HepG2 (cell line): ENCODE measurements around the gene NRSN2. TPM values are rescaled to one million over a fixed set of nuclear protein-coding genes. Genes with fewer than 3 reads are reported as not detected.

ENCODE experiments used
- JUND ChIP-seq: sonication (generic); formaldehyde crosslinking; IDR thresholded peaks from 2 replicates; pipeline ENCODE4 v1.8.0; 2022; ENCODE audit warnings: mild to moderate bottlenecking, missing genetic modification reagents
- PAWR ChIP-seq: sonication (generic); formaldehyde crosslinking; IDR thresholded peaks from 2 replicates; pipeline ENCODE4 v1.4.0; 2020; ENCODE audit warnings: missing genetic modification reagents, mild to moderate bottlenecking, borderline replicate concordance
- PRMT3 ChIP-seq: sonication (generic); formaldehyde crosslinking; IDR thresholded peaks from 2 replicates; pipeline ENCODE4 v1.8.1; 2022; ENCODE audit warnings: low read depth, mild to moderate bottlenecking, moderate library complexity, missing genetic modification reagents, borderline replicate concordance
- SIX4 ChIP-seq: sonication (generic); formaldehyde crosslinking; IDR thresholded peaks from 2 replicates; pipeline ENCODE4 v1.4.0; 2020; ENCODE audit warnings: missing genetic modification reagents
- SOX13 ChIP-seq, 3 experiments: fragments of 450-650 bp in 1 of 3; sonication (generic) in 1 of 3; formaldehyde crosslinking in 1 of 3; IDR thresholded peaks in 2 of 3; conservative IDR thresholded peaks in 1 of 3; 2 replicates each; pipeline versions ENCODE4 v1.5.0 to v1.6.1; 2016 to 2020; ENCODE audit warnings: antibody characterized with exemption in 1 of 3, mild to moderate bottlenecking in 1 of 3, missing compliant biosample characterization in 1 of 3, missing genetic modification reagents in 1 of 3, moderate library complexity in 1 of 3
- ZFAT ChIP-seq: sonication (generic); formaldehyde crosslinking; conservative IDR thresholded peaks from 2 replicates; pipeline ENCODE4 v1.8.1; 2023; ENCODE audit warnings: missing genetic modification reagents, inconsistent platforms
- ZFP36L2 ChIP-seq: sonication (generic); formaldehyde crosslinking; IDR thresholded peaks from 2 replicates; pipeline ENCODE4 v1.4.0; 2020; ENCODE audit warnings: missing genetic modification reagents
- ZNF30 ChIP-seq: sonication (generic); formaldehyde crosslinking; IDR thresholded peaks from 2 replicates; pipeline ENCODE4 v1.5.0; 2020; ENCODE audit warnings: mild to moderate bottlenecking, missing genetic modification reagents
- ZNF510 ChIP-seq: sonication (generic); formaldehyde crosslinking; IDR thresholded peaks from 2 replicates; pipeline ENCODE4 v1.4.0; 2020; ENCODE audit warnings: low read depth, mild to moderate bottlenecking, missing genetic modification reagents
- polyA plus RNA-seq, 8 experiments: library from polyadenylated mRNA; depleted of rRNA in 3 of 8; stranded (reverse) in 7 of 8; unstranded in 1 of 8; fragments of >200 nt; fragmentation: Illumina TruSeq in 4 of 8; extraction: Trizol in 4 of 8; gene quantifications; 2 replicates each; pipeline versions ENCODE4 v1.2.1 to v1.2.3, GENCODE V29; 2011 to 2016; ENCODE audit warnings: low read depth in 4 of 8, missing spikeins in 1 of 8, mixed read lengths in 1 of 8; ENCODE audit not compliant: insufficient read depth in 1 of 8
- total RNA-seq, 5 experiments: library from RNA; depleted of rRNA; stranded (reverse); fragments of >200 nt; fragmentation: Illumina TruSeq; extraction: Trizol; gene quantifications; 2 replicates each; pipeline ENCODE4 v1.2.3, GENCODE V29; 2016; ENCODE audit warnings: low read depth in 1 of 5
- TF ChIP-seq, protein P1 (sequence below): sonication (generic); formaldehyde crosslinking; IDR thresholded peaks from one replicate; pipeline ENCODE4 v1.5.1; 2020; ENCODE audit warnings: mild to moderate bottlenecking, missing genetic modification reagents; ENCODE audit errors: not compliant biosample characterization
- TF ChIP-seq, protein P2 (sequence below): sonication (generic); formaldehyde crosslinking; IDR thresholded peaks from 2 replicates; pipeline ENCODE4 v1.4.0; 2020; ENCODE audit warnings: missing genetic modification reagents, low read depth, mild to moderate bottlenecking, borderline replicate concordance
- TF ChIP-seq, protein P3 (sequence below): sonication (generic); formaldehyde crosslinking; IDR thresholded peaks from 2 replicates; pipeline ENCODE4 v1.4.0; 2020; ENCODE audit warnings: low read depth, missing genetic modification reagents
- TF ChIP-seq, protein P4 (sequence below): sonication (generic); formaldehyde crosslinking; IDR thresholded peaks from 2 replicates; pipeline ENCODE4 v1.5.0; 2020; ENCODE audit warnings: missing genetic modification reagents, mild to moderate bottlenecking, borderline replicate concordance

NRSN2 gene
- total and polyA plus RNA-seq, 2 of the 13 experiments (the other 11 are each of a cell fraction or from before 2014, with no cell fraction given), result 32.3 to 49.4 TPM

GRCh38 chr20:354298-354977, 7.5 kb downstream of the NRSN2 start (continued):
- TF ChIP-seq, protein P1, sequence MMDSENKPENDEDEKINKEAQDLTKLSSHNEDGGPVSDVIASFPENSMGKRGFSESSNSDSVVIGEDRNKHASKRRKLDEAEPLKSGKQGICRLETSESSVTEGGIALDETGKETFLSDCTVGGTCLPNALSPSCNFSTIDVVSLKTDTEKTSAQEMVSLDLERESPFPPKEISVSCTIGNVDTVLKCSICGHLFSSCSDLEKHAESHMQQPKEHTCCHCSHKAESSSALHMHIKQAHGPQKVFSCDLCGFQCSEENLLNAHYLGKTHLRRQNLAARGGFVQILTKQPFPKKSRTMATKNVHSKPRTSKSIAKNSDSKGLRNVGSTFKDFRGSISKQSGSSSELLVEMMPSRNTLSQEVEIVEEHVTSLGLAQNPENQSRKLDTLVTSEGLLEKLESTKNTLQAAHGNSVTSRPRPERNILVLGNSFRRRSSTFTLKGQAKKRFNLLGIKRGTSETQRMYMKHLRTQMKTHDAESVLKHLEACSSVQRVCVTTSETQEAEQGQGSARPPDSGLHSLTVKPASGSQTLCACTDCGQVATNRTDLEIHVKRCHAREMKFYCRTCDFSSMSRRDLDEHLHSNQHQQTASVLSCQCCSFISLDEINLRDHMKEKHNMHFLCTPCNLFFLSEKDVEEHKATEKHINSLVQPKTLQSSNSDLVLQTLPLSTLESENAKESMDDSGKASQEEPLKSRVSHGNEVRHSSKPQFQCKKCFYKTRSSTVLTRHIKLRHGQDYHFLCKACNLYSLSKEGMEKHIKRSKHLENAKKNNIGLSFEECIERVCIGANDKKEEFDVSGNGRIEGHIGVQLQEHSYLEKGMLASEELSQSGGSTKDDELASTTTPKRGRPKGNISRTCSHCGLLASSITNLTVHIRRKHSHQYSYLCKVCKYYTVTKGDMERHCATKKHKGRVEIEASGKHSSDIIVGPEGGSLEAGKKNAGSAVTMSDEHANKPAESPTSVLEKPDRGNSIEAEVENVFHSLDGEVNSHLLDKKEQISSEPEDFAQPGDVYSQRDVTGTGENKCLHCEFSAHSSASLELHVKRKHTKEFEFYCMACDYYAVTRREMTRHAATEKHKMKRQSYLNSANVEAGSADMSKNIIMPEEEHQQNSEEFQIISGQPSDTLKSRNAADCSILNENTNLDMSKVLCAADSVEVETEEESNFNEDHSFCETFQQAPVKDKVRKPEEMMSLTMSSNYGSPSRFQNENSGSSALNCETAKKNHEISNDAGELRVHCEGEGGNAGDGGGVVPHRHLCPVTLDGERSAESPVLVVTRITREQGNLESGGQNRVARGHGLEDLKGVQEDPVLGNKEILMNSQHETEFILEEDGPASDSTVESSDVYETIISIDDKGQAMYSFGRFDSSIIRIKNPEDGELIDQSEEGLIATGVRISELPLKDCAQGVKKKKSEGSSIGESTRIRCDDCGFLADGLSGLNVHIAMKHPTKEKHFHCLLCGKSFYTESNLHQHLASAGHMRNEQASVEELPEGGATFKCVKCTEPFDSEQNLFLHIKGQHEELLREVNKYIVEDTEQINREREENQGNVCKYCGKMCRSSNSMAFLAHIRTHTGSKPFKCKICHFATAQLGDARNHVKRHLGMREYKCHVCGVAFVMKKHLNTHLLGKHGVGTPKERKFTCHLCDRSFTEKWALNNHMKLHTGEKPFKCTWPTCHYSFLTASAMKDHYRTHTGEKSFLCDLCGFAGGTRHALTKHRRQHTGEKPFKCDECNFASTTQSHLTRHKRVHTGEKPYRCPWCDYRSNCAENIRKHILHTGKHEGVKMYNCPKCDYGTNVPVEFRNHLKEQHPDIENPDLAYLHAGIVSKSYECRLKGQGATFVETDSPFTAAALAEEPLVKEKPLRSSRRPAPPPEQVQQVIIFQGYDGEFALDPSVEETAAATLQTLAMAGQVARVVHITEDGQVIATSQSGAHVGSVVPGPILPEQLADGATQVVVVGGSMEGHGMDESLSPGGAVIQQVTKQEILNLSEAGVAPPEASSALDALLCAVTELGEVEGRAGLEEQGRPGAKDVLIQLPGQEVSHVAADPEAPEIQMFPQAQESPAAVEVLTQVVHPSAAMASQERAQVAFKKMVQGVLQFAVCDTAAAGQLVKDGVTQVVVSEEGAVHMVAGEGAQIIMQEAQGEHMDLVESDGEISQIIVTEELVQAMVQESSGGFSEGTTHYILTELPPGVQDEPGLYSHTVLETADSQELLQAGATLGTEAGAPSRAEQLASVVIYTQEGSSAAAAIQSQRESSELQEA (CRISPR knock-in tag), result peak; percentile 83
- TF ChIP-seq ZNF510 (0 out of 2 replicates have a peak, but pooled peaks have one; percentile 61), PRMT3 (CRISPR knock-in tag) (no peak), SIX4 (CRISPR knock-in tag) (no peak), PAWR (CRISPR knock-in tag) (no peak), ZNF30 (CRISPR knock-in tag) (no peak), SOX13 (IDR thresholded peaks at IDR 0.05) (no peak), SOX13 (CRISPR knock-in tag; conservative IDR thresholded peaks at IDR 0.05 in 1 of 2, IDR thresholded peaks at IDR 0.05 in 1 of 2) (peak in 1 of 2 experiments; percentile 59; a peak in 2 of 4 replicates), ZFP36L2 (CRISPR knock-in tag) (no peak), ZFAT (CRISPR knock-in tag) (no peak), JUND (no peak)
- TF ChIP-seq, protein P2, sequence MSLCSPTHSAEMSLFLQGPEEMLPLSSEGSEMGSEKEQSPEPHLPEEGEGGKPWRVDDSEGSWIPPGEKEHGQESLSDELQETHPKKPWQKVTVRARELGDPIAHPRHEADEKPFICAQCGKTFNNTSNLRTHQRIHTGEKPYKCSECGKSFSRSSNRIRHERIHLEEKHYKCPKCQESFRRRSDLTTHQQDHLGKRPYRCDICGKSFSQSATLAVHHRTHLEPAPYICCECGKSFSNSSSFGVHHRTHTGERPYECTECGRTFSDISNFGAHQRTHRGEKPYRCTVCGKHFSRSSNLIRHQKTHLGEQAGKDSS (CRISPR knock-in tag), result no peak
- TF ChIP-seq, protein P3, sequence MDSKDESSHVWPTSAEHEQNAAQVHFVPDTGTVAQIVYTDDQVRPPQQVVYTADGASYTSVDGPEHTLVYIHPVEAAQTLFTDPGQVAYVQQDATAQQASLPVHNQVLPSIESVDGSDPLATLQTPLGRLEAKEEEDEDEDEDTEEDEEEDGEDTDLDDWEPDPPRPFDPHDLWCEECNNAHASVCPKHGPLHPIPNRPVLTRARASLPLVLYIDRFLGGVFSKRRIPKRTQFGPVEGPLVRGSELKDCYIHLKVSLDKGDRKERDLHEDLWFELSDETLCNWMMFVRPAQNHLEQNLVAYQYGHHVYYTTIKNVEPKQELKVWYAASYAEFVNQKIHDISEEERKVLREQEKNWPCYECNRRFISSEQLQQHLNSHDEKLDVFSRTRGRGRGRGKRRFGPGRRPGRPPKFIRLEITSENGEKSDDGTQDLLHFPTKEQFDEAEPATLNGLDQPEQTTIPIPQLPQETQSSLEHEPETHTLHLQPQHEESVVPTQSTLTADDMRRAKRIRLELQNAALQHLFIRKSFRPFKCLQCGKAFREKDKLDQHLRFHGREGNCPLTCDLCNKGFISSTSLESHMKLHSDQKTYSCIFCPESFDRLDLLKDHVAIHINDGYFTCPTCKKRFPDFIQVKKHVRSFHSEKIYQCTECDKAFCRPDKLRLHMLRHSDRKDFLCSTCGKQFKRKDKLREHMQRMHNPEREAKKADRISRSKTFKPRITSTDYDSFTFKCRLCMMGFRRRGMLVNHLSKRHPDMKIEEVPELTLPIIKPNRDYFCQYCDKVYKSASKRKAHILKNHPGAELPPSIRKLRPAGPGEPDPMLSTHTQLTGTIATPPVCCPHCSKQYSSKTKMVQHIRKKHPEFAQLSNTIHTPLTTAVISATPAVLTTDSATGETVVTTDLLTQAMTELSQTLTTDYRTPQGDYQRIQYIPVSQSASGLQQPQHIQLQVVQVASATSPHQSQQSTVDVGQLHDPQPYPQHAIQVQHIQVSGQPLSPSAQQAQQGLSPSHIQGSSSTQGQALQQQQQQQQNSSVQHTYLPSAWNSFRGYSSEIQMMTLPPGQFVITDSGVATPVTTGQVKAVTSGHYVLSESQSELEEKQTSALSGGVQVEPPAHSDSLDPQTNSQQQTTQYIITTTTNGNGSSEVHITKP, result 0 out of 2 replicates have a peak, but pooled peaks have one; percentile 21
- TF ChIP-seq, protein P4, sequence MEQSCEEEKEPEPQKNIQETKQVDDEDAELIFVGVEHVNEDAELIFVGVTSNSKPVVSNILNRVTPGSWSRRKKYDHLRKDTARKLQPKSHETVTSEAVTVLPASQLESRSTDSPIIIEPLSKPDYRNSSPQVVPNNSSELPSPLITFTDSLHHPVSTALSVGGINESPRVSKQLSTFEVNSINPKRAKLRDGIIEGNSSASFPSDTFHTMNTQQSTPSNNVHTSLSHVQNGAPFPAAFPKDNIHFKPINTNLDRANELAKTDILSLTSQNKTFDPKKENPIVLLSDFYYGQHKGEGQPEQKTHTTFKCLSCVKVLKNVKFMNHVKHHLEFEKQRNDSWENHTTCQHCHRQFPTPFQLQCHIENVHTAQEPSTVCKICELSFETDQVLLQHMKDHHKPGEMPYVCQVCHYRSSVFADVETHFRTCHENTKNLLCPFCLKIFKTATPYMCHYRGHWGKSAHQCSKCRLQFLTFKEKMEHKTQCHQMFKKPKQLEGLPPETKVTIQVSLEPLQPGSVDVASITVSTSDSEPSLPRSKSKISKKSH (CRISPR knock-in tag), result no peak
